GM12878 (cell line): Measurements from ENCODE around the gene TTLL8. TPM values are rescaled to one million over a fixed set of nuclear protein-coding genes. Genes with fewer than 3 reads are reported as not detected.
"Not testable (repeated sequence)": the region's sequence is repeated elsewhere in the genome, so short reads cannot be mapped to it uniquely, and the experiment has no call there.

Experiments used
- ATAC-seq: fragments of 200-7000 bp; cut with Tn5 transposase; 3 replicates; pipeline ENCODE4 v1.9.1; 2020; ENCODE audit warnings: mild to moderate bottlenecking, moderate library complexity
- BruUV-seq: library from RNA; stranded (reverse); fragments of 400-500 nt; replicated peaks from 2 replicates; lab custom pipeline; 2021; lab: Mats Ljungman, UMichigan
- CTCF ChIA-PET: fragments of 300-600 bp; sonication (Branson Sonifier 250); formaldehyde crosslinking; extraction: SDS; loops from one replicate; lab custom pipeline; 2021; ENCODE audit warnings: inconsistent platforms; lab: Yijun Ruan, JAX
- POLR2A ChIA-PET: fragments of 350-600 bp; formaldehyde crosslinking; extraction: SDS; loops from one replicate; lab custom pipeline; 2021; ENCODE audit warnings: inconsistent platforms; lab: Charles Lee
- RAD21 ChIA-PET: fragments of 300-600 bp; sonication (Branson Sonifier 250); formaldehyde crosslinking; loops from one replicate; lab custom pipeline; 2023; ENCODE audit warnings: antibody characterized with exemption; ENCODE audit not compliant: unreplicated experiment; lab: Charles Lee
- SMC1A ChIA-PET: fragments of 300-600 bp; sonication (Branson Sonifier 250); formaldehyde crosslinking; loops from one replicate; lab custom pipeline; 2023; ENCODE audit not compliant: unreplicated experiment, uncharacterized antibody; lab: Charles Lee
- DNase-seq: peaks from one replicate; pipeline ENCODE4 v3.0.0-alpha.2; 2011; ENCODE audit warnings: low read depth, low spot score
- FAIRE-seq: peaks from 3 replicates; lab custom pipeline; 2011; peaks lifted over from hg19 to GRCh38; lab: Jason Lieb, UNC
- H2AFZ ChIP-seq: 2 replicates; pipeline ENCODE4 v1.6.0; 2011; ENCODE audit warnings: low read depth, low read length, control low read depth; ENCODE audit not compliant: control insufficient read depth
- H3K27ac ChIP-seq: 2 replicates; pipeline ENCODE4 v1.5.1; 2011; ENCODE audit warnings: control low read depth; ENCODE audit not compliant: control insufficient read depth, insufficient read depth
- H3K27me3 ChIP-seq, 2 experiments: replicated peaks in 1 of 2; 2 replicates each; pipeline versions ENCODE4 v1.6.0 to v1.6.1; 2011; ENCODE audit warnings: low read length in 1 of 2; ENCODE audit not compliant: control insufficient read depth in 2 of 2, insufficient read depth in 2 of 2
- H3K36me3 ChIP-seq, 2 experiments: 2 replicates each; pipeline ENCODE4 v1.5.1; 2011; ENCODE audit warnings: low read length in 1 of 2; ENCODE audit not compliant: control insufficient read depth in 2 of 2, insufficient read depth in 2 of 2
- H3K4me1 ChIP-seq: 2 replicates; pipeline ENCODE4 v1.6.1; 2011; ENCODE audit warnings: mild to moderate bottlenecking, low read length, moderate library complexity, mixed read lengths; ENCODE audit not compliant: control insufficient read depth, insufficient read depth
- H3K4me2 ChIP-seq: 2 replicates; pipeline ENCODE4 v1.6.0; 2011; ENCODE audit warnings: control low read depth; ENCODE audit not compliant: control insufficient read depth, insufficient read depth
- H3K4me3 ChIP-seq: fragments of 200-600 bp; sonication (generic); 2 replicates; pipeline ENCODE4 v1.5.1; 2016
- H3K79me2 ChIP-seq: 2 replicates; pipeline ENCODE4 v1.6.0; 2011; ENCODE audit warnings: low read length; ENCODE audit not compliant: control insufficient read depth, insufficient read depth
- H3K9ac ChIP-seq: 2 replicates; pipeline ENCODE4 v1.8.0; 2011; ENCODE audit warnings: low read length, control low read depth, mixed read lengths; ENCODE audit not compliant: control insufficient read depth, insufficient read depth
- H3K9me3 ChIP-seq: replicated peaks from 3 replicates; pipeline ENCODE4 v1.5.1; 2011; ENCODE audit warnings: mild to moderate bottlenecking, low read length; ENCODE audit not compliant: control insufficient read depth, insufficient read depth
- H4K20me1 ChIP-seq: 2 replicates; pipeline ENCODE4 v1.6.0; 2011; ENCODE audit not compliant: control insufficient read depth, insufficient read depth
- CBX3 ChIP-seq: fragments of 200-600 bp; sonication (generic); IDR thresholded peaks from 2 replicates; pipeline ENCODE4 v1.6.1; 2016; ENCODE audit warnings: low read depth, borderline replicate concordance
- ESRRA ChIP-seq: IDR thresholded peaks from 2 replicates; pipeline ENCODE4 v1.6.1; 2012; ENCODE audit warnings: mild to moderate bottlenecking, low read length, improper control_type of control experiment
- PAX5 ChIP-seq: IDR thresholded peaks from 2 replicates; pipeline ENCODE4 v1.6.1; 2011; ENCODE audit warnings: low read depth, low read length, borderline replicate concordance
- SREBF2 ChIP-seq: IDR thresholded peaks from 2 replicates; pipeline ENCODE4 v1.6.1; 2012; ENCODE audit warnings: mild to moderate bottlenecking, low read length
- SRF ChIP-seq, 2 experiments: IDR thresholded peaks; 2 replicates each; pipeline ENCODE4 v1.6.1; 2011; ENCODE audit warnings: low read depth in 2 of 2, low read length in 2 of 2, mild to moderate bottlenecking in 1 of 2, moderate library complexity in 1 of 2
- WGBS: methylation state at CpG from one replicate; pipeline ENCODE4 v1.1.6; 2016; ENCODE audit warnings: low lambda C conversion rate; ENCODE audit not compliant: insufficient replicate concordance, insufficient coverage; ENCODE audit errors: missing lambda C conversion rate; 5-methylcytosine and 5-hydroxymethylcytosine counted together
- in situ Hi-C: fragments of 300-500 bp; cut with MboI; formaldehyde crosslinking; loops from 9 replicates; pipeline ENCODE4 v1.14.3; 2018; ENCODE audit warnings: mixed read lengths
- intact Hi-C: fragments of 100-400 bp; cut with micrococcal nuclease; formaldehyde crosslinking; loops from one replicate; pipeline ENCODE4 v1.14.2; 2022; ENCODE audit not compliant: unreplicated experiment
- polyA plus RNA-seq, 11 experiments: library from polyadenylated mRNA; depleted of rRNA in 4 of 11; unstranded in 6 of 11; stranded (reverse) in 5 of 11; fragments of >200 nt; fragmentation: Nextera tagmentation in 4 of 11; fragmentation: Illumina TruSeq in 1 of 11; extraction: Ambion mirVana in 4 of 11; extraction: Trizol in 1 of 11; gene quantifications; 1 replicate in 1 of 11; 2 replicates in 10 of 11; pipeline versions ENCODE4 v1.2.1 to v1.2.3, GENCODE V29; 2011 to 2016; ENCODE audit warnings: inconsistent platforms in 2 of 11, missing spikeins in 2 of 11, low read depth in 1 of 11
- total RNA-seq, 4 experiments: library from RNA; depleted of rRNA in 3 of 4; stranded (reverse); fragments of >200 nt in 3 of 4; fragmentation: Illumina TruSeq in 1 of 4; extraction: Trizol in 1 of 4; gene quantifications; 2 replicates each; pipeline versions ENCODE4 v1.2.1 to v1.2.3, GENCODE V29; 2013 to 2021
- TF ChIP-seq, protein P1 (sequence below): IDR thresholded peaks from 2 replicates; pipeline ENCODE4 v1.6.1; 2011; ENCODE audit warnings: borderline replicate concordance, low read depth, mild to moderate bottlenecking, moderate library complexity, low read length; ENCODE audit not compliant: insufficient read depth, poor library complexity, severe bottlenecking

TTLL8 gene
- total and polyA plus RNA-seq, 10 of the 15 experiments (the other 5 are each of a cell fraction or from before 2014, with no cell fraction given): not detected

DNA sequence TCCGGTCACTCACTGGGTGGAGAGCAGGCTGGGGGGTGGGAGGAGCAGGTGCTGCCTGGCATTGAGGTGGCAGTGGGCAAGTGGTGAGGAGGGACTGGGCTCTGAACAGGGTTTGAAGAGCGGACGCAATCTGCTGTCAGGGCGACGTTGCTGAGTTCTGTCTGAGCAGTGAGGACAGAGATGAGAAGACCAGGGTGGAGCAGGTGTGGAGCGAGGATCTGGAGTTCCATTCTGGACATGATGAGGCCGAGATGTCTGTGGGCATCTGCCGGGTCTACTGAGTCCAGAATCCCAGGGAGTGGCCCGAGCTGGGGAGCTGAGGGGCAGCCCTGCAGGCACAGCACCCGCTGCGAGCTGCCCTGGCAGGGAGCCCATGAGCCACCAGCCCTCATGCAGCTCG lies 29.5 kb upstream of the TTLL8 start:
- RAD21 ChIA-PET: no interaction called here
- BruUV-seq: no TSS peak
- FAIRE-seq: no peak

GRCh38 chr22:50086975-50087374 lies 28.9 kb upstream of the TTLL8 start:
- H4K20me1 ChIP-seq, H3K27me3 ChIP-seq, RAD21 ChIA-PET, in situ Hi-C loops, H3K36me3 ChIP-seq, H3K9me3 ChIP-seq, H3K9ac ChIP-seq, H3K79me2 ChIP-seq, CTCF ChIA-PET, H3K27ac ChIP-seq, FAIRE-seq, H3K4me1 ChIP-seq, DNase-seq, ATAC-seq, POLR2A ChIA-PET, BruUV-seq, H2AFZ ChIP-seq, H3K4me3 ChIP-seq, intact Hi-C loops, SMC1A ChIA-PET, H3K4me2 ChIP-seq: not testable (repeated sequence)
- WGBS: 59% methylated on average over 4 of the region's 4 CpGs

More for the DNA sequence above, 29.5 kb upstream of the TTLL8 start:
- in situ Hi-C loops: no loop called here
- H2AFZ ChIP-seq: no peak overlapping the region
- TF ChIP-seq PAX5: no peak
- TF ChIP-seq SREBF2: no peak
- no peak for TF ChIP-seq ESRRA
- TF ChIP-seq CBX3: no peak
- no peak for TF ChIP-seq SRF (IDR thresholded peaks at IDR 0.05; ENCODE audit: low read depth in 2 of 2, low read length in 2 of 2)
- TF ChIP-seq, protein P1, sequence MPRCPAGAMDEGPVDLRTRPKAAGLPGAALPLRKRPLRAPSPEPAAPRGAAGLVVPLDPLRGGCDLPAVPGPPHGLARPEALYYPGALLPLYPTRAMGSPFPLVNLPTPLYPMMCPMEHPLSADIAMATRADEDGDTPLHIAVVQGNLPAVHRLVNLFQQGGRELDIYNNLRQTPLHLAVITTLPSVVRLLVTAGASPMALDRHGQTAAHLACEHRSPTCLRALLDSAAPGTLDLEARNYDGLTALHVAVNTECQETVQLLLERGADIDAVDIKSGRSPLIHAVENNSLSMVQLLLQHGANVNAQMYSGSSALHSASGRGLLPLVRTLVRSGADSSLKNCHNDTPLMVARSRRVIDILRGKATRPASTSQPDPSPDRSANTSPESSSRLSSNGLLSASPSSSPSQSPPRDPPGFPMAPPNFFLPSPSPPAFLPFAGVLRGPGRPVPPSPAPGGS: no peak
- CTCF ChIA-PET: no interaction called here
- H3K27me3 ChIP-seq: peaks cover 1 to 2% of the 10 kb centered on the region in 2 experiments; a peak in 2 of 4 replicates
- no peaks in the 10 kb centered on the region for H3K36me3 ChIP-seq
- H3K27ac ChIP-seq: no peak overlapping the region
- H4K20me1 ChIP-seq: no peaks in the 10 kb centered on the region
- 79% methylated on average over 12 of the region's 12 CpGs for WGBS
- H3K9ac ChIP-seq: no peak overlapping the region
- no peak overlapping the region for H3K4me3 ChIP-seq
- SMC1A ChIA-PET: no interaction called here
- ATAC-seq (no peak), DNase-seq (no peak)
- no peak overlapping the region for H3K4me2 ChIP-seq
- no peaks in the 10 kb centered on the region for H3K4me1 ChIP-seq
- no peaks in the 10 kb centered on the region for H3K79me2 ChIP-seq
- POLR2A ChIA-PET: no interaction called here
- intact Hi-C loops: no loop called here
- peaks cover 9% of the 10 kb centered on the region; the same call in 1 of the 3 replicates for H3K9me3 ChIP-seq
